Mesenteric fat pad (tissue), 1 donor: ENCODE measurements around the gene MESP1. TPM values are rescaled to one million over a fixed set of nuclear protein-coding genes. Genes with fewer than 3 reads are reported as not detected.

Source experiments
- DNase-seq: peaks from one replicate; pipeline ENCODE4 v3.0.0-alpha.2; 2020; ENCODE audit warnings: low spot score
- total RNA-seq: library from RNA; stranded (reverse); fragmentation: NEBNext Ultra II Directional; extraction: Animal tissue kit (Norgen Biotek cat#: 25700); gene quantifications from one replicate; pipeline ENCODE4 v1.2.1, GENCODE V29; 2021
- donor health status: DM: yes; HTN: yes; CAD: no.

Gene MESP1
- total RNA-seq, 1 donor from 2014 or later: 16.0 TPM

DNA sequence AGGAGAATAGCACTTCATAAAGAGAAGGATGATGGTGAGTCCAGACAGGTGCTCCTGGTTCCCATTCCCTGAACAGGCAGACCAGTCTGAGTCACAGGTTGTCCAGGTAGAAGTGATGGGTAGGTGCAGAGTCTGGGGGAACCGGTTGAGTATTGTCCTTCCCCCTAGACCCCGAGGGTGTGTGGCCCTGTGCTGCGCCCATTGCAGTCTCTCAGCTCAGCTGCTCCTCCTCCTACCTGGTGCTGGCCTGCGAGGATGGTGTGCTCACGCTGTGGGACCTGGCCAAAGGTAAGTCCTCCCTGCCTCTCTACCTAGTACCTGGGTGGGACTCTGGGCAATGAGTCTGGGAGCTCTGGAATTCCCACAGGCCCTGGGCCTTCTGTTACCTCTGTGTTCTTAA lies 19.8 kb downstream of the MESP1 start:
- peak; percentile 67 for DNase-seq

DNA sequence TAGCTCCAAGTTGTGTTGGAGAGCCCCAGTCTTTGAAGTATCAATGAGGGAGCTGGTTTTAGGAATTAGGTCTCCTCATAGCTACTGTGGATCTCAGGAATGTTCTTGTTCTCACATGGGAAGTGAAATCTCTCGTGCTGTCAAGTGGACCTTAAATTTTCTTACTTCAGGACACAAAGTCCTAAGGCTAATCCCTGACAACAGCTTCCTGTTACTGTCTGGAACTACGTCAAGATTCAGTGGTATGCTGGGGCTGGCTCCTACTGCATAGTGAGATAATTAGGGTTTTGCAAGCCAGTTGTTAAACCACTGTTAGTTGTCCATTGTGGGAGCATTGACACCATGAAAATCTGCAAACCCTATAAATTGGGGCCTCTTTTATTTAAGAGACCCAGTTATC lies 22.8 kb downstream of the MESP1 start:
- no peak for DNase-seq

DNA sequence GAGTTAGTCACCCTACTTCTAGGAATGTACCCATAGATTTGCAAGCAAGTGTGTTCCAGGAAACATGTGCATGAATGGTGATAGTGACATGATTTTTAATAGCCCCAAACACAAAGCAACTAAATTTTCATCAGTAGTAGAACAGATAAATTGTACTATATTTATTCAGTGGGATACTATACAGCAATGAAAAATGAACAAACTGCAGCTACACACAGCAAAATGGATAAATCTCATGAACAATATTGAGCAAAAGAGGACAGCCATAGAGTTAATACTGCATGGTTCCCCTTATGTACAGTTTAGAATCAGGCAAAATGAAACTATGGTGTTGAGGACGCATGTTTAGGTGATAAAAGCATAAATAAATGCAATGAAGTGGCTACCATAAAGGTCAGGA lies 26.0 kb downstream of the MESP1 start:
- no peak for DNase-seq

DNA sequence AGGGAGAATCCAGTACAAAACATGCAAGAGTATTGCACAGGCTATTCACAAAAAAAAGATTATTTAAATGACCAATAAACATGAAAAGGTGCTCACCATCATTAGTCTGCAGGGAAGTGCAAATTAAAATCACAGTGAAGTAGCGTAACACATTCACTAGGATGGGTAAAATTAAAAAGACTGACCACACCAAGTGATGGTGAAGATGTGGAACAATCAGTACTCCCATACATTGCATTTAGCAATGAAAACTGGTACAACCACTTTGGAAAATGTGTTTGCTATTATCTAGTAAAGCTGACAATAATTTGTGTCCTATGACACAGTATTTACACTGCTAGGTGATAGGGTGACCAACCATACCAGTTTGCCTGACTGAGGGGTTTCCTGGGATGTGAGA lies 26.4 kb downstream of the MESP1 start:
- no peak for DNase-seq

DNA sequence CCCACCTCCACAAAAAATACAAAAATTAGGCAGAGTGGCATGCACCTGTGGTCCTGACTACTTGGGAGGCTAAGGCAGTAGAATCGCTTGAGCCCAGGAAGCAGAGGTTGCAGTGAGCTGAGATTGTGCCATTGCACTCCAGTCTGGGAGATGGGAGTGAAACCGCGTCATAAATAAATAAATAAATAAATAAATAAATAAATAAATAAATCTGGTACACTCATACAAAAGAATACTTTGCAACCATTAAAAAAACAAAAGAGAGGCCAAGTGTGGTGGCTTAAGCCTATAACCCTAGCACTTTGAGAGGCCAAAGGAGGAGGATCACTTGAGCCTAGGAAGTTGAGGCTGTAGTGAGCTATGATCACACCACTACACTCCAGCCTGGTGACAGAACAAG lies 28.0 kb downstream of the MESP1 start:
- no peak for DNase-seq

DNA sequence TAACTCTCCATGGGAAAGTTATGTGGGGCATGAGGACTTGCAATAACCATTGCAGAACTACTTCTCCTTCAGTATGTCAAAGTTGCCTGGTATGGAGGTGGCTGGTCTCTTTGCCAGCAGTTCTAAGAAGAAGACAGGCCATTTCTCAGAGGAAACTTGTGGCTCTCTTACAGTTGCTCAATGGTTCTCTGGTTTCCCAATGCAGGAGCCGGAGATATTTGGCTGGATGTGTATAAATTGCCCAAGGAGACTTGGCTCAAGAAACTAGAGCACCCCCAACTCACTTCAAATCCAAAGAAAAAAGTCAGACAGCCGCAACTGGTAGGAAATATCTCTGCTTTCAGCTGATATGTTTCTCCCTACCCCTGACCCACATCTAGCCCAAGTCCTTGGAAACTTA lies 36.3 kb downstream of the MESP1 start:
- no peak for DNase-seq

DNA sequence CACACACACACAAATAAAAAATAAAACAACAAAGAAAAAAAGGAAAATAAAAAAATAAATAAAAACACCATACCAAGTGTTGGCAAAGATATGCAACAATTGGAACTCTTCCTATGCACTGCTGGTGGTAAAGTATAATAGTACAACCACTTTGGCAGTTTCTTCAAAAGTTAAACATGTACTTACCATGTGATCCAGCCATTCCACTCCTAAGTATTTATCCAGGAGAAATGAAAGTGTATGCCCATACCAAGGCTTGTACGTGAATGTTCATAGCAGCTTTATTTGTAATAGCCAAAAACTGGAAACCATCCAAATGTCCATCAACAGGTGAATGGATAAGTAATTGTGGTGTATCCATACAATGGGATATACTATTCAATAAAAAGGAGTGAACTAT lies 43.5 kb downstream of the MESP1 start:
- no peak for DNase-seq

DNA sequence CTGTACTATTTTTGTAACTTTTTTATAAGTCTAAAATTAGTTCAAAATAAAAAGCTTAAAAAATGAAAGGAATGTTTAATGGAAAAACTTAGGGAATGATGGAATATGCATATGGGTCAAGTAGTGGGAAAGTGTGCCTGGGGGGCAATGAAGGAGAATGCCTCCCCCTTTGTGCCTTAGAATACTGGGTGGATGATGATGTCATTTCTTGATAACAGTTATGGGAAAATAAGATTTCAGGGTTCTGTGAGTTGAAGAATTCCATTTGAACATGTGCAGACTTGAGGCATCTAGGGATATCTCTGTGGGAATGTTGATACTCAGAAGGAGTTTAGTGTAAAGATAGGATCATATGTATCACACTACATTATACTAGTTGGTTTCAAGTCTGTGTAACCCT lies 46.6 kb downstream of the MESP1 start:
- no peak for DNase-seq

Other genes with a start within 250 kb of the MESP1 start
- gene TICRR, start 175.8 kb downstream of the MESP1 start, total RNA-seq: not detected
- 12.7 TPM for gene KIF7, start 95.8 kb downstream of the MESP1 start, total RNA-seq
- gene PLIN1, start 71.9 kb downstream of the MESP1 start, total RNA-seq: 1,691 TPM
- 103 TPM for gene PEX11A, start 60.5 kb downstream of the MESP1 start, total RNA-seq
- 0.32 TPM for gene WDR93, start 60.4 kb downstream of the MESP1 start, total RNA-seq
- 0.96 TPM for gene MESP2, start 25.1 kb upstream of the MESP1 start, total RNA-seq
- 50.3 TPM for gene ANPEP, start 63.6 kb upstream of the MESP1 start, total RNA-seq
- gene AP3S2, start 142.7 kb upstream of the MESP1 start, total RNA-seq: 27.3 TPM
- 17.7 TPM for gene ARPIN, start 161.7 kb upstream of the MESP1 start, total RNA-seq